Superior temporal gyrus (tissue), 1 donor: ENCODE measurements around the gene SPTB.
A peak's percentile ranks its signal among the peaks of the same experiment; 100 is the strongest.

ENCODE experiments used
- DNase-seq: peaks from one replicate; pipeline ENCODE4 v3.0.0-alpha.2; 2016; ENCODE audit errors: extremely low spot score

The SPTB gene

GRCh38 chr14:64729386-64730060 lies 150.2 kb downstream of the SPTB start:
- no peak for DNase-seq

GRCh38 chr14:64728856-64729255 lies 150.9 kb downstream of the SPTB start:
- DNase-seq = no peak

DNA sequence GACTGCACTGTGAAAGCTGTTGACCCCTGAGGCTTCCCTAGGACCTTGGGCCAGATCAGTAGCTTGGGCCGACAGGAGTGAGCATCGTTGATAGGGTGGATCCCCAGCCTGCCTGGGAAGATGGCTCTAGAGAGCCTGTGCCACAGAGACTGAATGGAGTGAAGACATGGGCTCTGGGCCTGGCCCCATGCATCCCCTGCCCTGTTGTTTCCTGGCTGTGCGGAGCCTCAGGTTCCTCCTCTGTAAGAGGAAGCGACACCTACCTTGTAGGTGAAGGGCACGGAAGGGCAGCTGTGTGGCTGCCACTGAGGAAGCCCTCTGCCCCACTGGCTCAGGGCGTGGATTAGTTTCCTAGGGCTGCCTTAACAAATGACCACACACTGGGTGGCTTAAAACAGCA lies 151.6 kb downstream of the SPTB start:
- DNase-seq = no peak

- no peak for DNase-seq
These were observed 152.1 kb downstream of the SPTB start for GRCh38 chr14:64727551-64728071.

GRCh38 chr14:64726585-64726890 lies 153.2 kb downstream of the SPTB start:
- no peak for DNase-seq

- DNase-seq = no peak
These were observed 153.7 kb downstream of the SPTB start for GRCh38 chr14:64725879-64726584.

DNA sequence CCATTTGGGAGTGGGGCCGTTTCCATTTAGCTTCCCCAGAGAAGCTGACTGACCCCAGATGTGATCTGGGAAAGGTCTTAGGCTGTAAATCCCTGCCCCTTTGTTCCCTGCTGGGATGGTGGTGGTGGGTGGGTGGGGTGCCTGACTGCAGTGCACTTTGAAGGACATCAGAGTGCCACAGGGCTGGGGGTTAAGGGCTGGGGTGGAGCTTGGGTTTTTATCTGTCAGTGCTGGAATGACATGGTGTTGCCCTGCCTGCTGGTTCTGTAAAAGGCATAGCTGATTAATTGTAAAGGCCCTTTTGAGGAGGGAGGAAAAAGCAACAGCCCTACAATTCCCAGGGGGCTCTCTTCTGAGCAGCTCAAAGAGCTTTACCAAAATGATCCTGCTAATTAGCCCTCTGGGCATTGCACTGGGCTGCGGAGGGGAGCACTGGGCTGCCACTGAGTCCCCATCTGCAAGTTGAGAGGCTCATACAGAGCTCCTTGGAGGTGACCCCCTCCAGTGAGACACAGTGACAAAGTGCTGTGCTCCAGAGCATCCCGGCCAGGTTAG lies 154.4 kb downstream of the SPTB start:
- no peak for DNase-seq

DNA sequence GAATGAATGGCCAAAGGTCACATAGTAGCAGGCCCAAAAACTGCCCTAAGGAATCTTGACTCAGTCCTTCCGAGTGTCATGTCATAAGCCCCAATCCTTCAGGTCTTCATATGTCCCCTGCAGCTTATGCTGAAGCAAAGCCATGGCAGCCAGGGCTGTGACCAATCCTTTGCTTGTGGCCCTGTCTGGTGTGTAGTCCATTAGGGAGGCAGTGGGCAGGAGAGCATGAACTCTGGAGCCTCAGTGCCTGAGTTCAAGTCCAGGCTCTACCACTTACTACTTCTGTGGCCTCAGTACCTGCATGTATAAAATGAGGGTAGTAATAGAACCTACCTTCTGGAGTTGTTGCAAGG lies 155.2 kb downstream of the SPTB start:
- DNase-seq = no peak

- DNase-seq = peak; percentile 67
These were observed 155.8 kb downstream of the SPTB start for GRCh38 chr14:64723691-64724577.

GRCh38 chr14:64722842-64723447 lies 156.8 kb downstream of the SPTB start:
- no peak for DNase-seq

- DNase-seq = no peak
These were observed 157.8 kb downstream of the SPTB start for GRCh38 chr14:64721899-64722298.

DNA sequence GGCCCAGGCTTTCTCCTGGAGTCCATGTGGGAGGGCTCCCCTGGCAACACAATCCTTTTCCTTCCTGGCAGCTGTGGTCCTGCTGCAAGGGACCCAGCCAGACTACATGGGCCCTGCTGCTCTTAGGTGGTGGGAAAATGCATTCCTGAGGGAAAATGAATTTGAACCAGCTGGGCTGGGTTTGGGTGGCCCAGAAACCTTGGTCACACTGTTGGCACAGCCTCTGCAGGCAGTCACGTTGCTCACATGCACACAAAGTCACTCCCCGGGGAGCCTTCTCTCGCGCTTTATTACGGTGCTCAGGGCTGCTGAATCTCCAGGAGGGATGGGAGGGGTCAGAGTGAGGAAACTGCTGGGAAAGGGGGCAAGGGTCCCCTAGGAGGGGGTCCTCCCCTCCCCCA lies 158.3 kb downstream of the SPTB start:
- no peak for DNase-seq

DNA sequence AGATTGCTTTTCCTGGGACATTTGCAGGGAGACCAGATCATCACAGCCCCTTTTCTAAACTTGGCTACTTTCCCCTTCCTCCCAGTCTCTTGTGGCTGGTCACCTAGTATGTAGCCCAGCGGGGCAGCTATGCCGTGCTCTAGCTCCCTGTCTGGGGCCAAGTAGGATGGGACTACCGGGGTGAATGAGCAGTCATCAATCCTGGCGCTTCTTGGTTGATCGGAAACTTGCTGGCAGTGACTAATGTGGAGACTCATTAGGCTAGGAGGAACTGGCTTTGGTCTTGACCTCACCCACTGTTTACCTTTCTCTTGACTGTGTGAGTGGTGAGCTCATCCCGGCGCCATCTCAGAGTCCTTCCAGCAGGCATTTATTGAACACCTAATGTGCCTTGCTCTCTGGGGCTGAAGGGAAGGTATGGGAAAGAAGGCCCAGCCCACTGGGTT lies 159.6 kb downstream of the SPTB start:
- no peak for DNase-seq

GRCh38 chr14:64719601-64720000 lies 160.1 kb downstream of the SPTB start:
- DNase-seq = no peak

- no peak for DNase-seq
These were observed 160.9 kb downstream of the SPTB start for GRCh38 chr14:64718762-64719161.

DNA sequence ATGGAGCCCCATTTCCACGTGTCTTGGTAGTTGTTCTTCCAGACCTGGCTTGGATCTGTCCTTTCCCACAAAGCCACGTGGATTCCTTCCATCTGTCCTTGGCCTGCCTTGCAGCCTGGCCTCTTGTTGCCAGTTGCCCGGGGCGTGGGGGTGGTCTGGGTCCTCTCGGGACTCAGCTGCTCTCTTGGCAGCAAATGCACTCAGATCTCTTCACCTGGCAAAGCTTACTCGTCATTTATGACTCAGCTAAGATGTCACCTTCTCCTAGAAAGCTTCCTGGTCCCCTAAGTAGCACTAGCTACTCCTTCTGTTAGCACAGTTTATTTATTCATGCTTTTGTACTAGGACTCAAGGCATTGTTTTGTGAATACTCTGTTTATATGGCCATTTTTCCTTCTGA lies 161.8 kb downstream of the SPTB start:
- DNase-seq = no peak

GRCh38 chr14:64715628-64716412 lies 163.9 kb downstream of the SPTB start:
- peak; percentile 76 for DNase-seq

GRCh38 chr14:64715146-64715627 lies 164.5 kb downstream of the SPTB start:
- DNase-seq = no peak

GRCh38 chr14:64714432-64715025 lies 165.2 kb downstream of the SPTB start:
- no peak for DNase-seq

DNA sequence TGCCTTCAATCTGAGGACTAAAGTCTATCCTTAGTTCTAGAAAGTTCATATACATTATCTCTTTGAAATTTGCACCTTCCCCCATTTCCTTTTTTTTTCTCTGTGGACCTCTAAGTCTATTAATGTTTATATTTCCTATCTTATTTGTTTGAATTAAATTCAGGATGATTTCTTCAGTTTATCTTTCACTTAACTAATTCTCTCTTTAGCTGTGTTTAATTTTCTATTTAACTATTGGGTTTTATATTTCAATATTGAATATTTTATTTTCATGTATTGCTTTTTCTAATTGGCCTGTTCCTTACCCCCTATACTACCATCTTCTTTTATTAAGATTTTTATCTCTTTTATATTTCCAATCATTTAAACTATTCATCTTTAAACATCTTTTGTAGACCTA lies 166.0 kb downstream of the SPTB start:
- no peak for DNase-seq
